Chondrocyte (in vitro differentiated cells): ENCODE results near the gene JCHAIN. TPM values are rescaled to one million over a fixed set of nuclear protein-coding genes. Genes with fewer than 3 reads are reported as not detected.
"Not testable (repeated sequence)": the region's sequence is repeated elsewhere in the genome, so short reads cannot be mapped to it uniquely, and the experiment has no call there.

Source experiments
- DNase-seq: peaks from one replicate; pipeline ENCODE4 v3.0.0; 2021; ENCODE audit warnings: mixed read lengths, low spot score
- H3K27ac Mint-ChIP-seq: one replicate; pipeline ENCODE4 v1.8.0; 2021; ENCODE audit warnings: mild to moderate bottlenecking, moderate library complexity, mixed read lengths; ENCODE audit not compliant: unreplicated experiment
- H3K27me3 Mint-ChIP-seq: 2 replicates; pipeline ENCODE4 v1.8.0; 2021; ENCODE audit warnings: low read depth, mixed read lengths
- H3K36me3 Mint-ChIP-seq: 2 replicates; pipeline ENCODE4 v1.8.0; 2021; ENCODE audit warnings: low read depth, mixed read lengths
- H3K4me1 Mint-ChIP-seq: 2 replicates; pipeline ENCODE4 v1.8.0; 2021; ENCODE audit warnings: low read depth, mild to moderate bottlenecking, mixed read lengths
- H3K4me3 Mint-ChIP-seq: one replicate; pipeline ENCODE4 v1.8.0; 2021; ENCODE audit warnings: mild to moderate bottlenecking, moderate library complexity, mixed read lengths; ENCODE audit not compliant: unreplicated experiment
- H3K9me3 Mint-ChIP-seq: 2 replicates; pipeline ENCODE4 v1.8.0; 2021; ENCODE audit warnings: low read depth, mixed read lengths
- CTCF ChIP-seq: fragments of 200-600 bp; sonication (generic); IDR thresholded peaks from 2 replicates; pipeline ENCODE4 v1.5.0; 2021; ENCODE audit warnings: antibody characterized with exemption, mild to moderate bottlenecking, moderate library complexity
- total RNA-seq: library from RNA; stranded (reverse); gene quantifications from 3 replicates; pipeline ENCODE4 v1.2.1, GENCODE V29; 2021

Gene JCHAIN
- total RNA-seq, 1 donor from 2014 or later: not detected

GRCh38 chr4:70670332-70671014, 4.2 kb upstream of the JCHAIN start:
- peaks cover 10% of the 10 kb centered on the region for H3K4me1 Mint-ChIP-seq
- H3K27ac Mint-ChIP-seq: no peak overlapping the region
- DNase-seq: no peak
- H3K36me3 Mint-ChIP-seq: no peaks in the 10 kb centered on the region
- H3K27me3 Mint-ChIP-seq: peaks cover 23% of the 10 kb centered on the region
- no peaks in the 10 kb centered on the region for H3K9me3 Mint-ChIP-seq
- H3K4me3 Mint-ChIP-seq: no peak overlapping the region
- no peak for TF ChIP-seq CTCF

GRCh38 chr4:70667740-70668535, 1.6 kb upstream of the JCHAIN start:
- no peak overlapping the region for H3K27ac Mint-ChIP-seq
- H3K4me1 Mint-ChIP-seq: peaks cover 10% of the 10 kb centered on the region
- no peak for DNase-seq
- no peaks in the 10 kb centered on the region for H3K36me3 Mint-ChIP-seq
- no peak for TF ChIP-seq CTCF
- H3K27me3 Mint-ChIP-seq: peaks cover 16% of the 10 kb centered on the region
- H3K4me3 Mint-ChIP-seq: no peak overlapping the region
- no peaks in the 10 kb centered on the region for H3K9me3 Mint-ChIP-seq

- H3K27ac Mint-ChIP-seq, H3K36me3 Mint-ChIP-seq, H3K9me3 Mint-ChIP-seq, H3K4me1 Mint-ChIP-seq, DNase-seq, H3K4me3 Mint-ChIP-seq: not testable (repeated sequence)
- peaks cover 17% of the 10 kb centered on the region for H3K27me3 Mint-ChIP-seq
Observed at GRCh38 chr4:70661309-70661922, 4.9 kb downstream of the JCHAIN start.

GRCh38 chr4:70660106-70660505, 6.2 kb downstream of the JCHAIN start:
- TF ChIP-seq CTCF: no peak
- no peak for DNase-seq
- Mint-ChIP-seq H3K4me3 (no peak overlapping the region), H3K9me3 (no peaks in the 10 kb centered on the region), H3K27me3 (peaks cover 17% of the 10 kb centered on the region), H3K36me3 (no peaks in the 10 kb centered on the region), H3K4me1 (no peaks in the 10 kb centered on the region), H3K27ac (no peak overlapping the region)

- no peaks in the 10 kb centered on the region for H3K9me3 Mint-ChIP-seq
- H3K4me1 Mint-ChIP-seq: no peaks in the 10 kb centered on the region
- peaks cover 29% of the 10 kb centered on the region for H3K27me3 Mint-ChIP-seq
Observed at GRCh38 chr4:70658418-70658817, 7.9 kb downstream of the JCHAIN start.

More at GRCh38 chr4:70658418-70658817, 7.9 kb downstream of the JCHAIN start:
- no peak for DNase-seq
- H3K36me3 Mint-ChIP-seq: no peaks in the 10 kb centered on the region
- H3K4me3 Mint-ChIP-seq: no peak overlapping the region
- no peak overlapping the region for H3K27ac Mint-ChIP-seq
- no peak for TF ChIP-seq CTCF
